ENCODE results near the gene BCHE.
"Not testable (repeated sequence)": the region's sequence is repeated elsewhere in the genome, so short reads cannot be mapped to it uniquely, and the experiment has no call there.

BCHE gene

GRCh38 chr3:165839296-165840076 lies 2.3 kb upstream of the BCHE start:
- no peaks in the 10 kb centered on the region for H3K27me3 Mint-ChIP-seq
- no peaks in the 10 kb centered on the region for H3K36me3 Mint-ChIP-seq (ENCODE audit: low read depth)
- H3K4me1 Mint-ChIP-seq (ENCODE audit: low read depth) = no peaks in the 10 kb centered on the region
- H3K4me3 Mint-ChIP-seq = no peak overlapping the region
- H3K9me3 Mint-ChIP-seq = peaks cover 4% of the 10 kb centered on the region
- no peak overlapping the region for H3K27ac Mint-ChIP-seq

- Mint-ChIP-seq H3K9me3 (peaks cover 4% of the 10 kb centered on the region), H3K36me3 (ENCODE audit: low read depth) (no peaks in the 10 kb centered on the region), H3K4me1 (ENCODE audit: low read depth) (no peaks in the 10 kb centered on the region), H3K27ac (no peak overlapping the region), H3K4me3 (no peak overlapping the region), H3K27me3 (no peaks in the 10 kb centered on the region)
These were observed 578 bp upstream of the BCHE start for GRCh38 chr3:165837801-165838200.

- Mint-ChIP-seq H3K4me3 (no peak overlapping the region), H3K27ac (no peak overlapping the region), H3K27me3 (no peaks in the 10 kb centered on the region), H3K4me1 (ENCODE audit: low read depth) (no peaks in the 10 kb centered on the region), H3K36me3 (ENCODE audit: low read depth) (no peaks in the 10 kb centered on the region), H3K9me3 (peaks cover 4% of the 10 kb centered on the region)
These were observed 1.8 kb downstream of the BCHE start for GRCh38 chr3:165835431-165835830.

DNA sequence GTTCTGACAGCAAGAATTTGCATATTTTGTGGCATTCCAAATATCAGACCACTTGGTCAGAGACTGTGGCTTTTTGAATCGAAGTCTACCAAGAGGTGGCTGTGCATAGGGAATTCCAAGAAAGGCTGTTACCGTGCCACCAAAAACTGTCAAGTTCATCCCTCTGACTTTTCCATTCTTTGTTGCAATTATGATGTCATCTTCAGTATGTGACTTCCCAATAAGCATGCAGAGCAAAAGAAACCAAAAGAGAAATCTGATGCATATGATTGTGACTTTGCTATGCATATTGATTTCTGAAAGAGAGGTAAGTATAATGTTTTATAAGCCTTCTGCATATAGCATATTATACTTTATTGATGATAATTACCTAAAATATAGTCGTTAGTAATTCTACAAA lies 6.5 kb downstream of the BCHE start:
- no peaks in the 10 kb centered on the region for H3K36me3 Mint-ChIP-seq (ENCODE audit: low read depth)
- no peak overlapping the region for H3K27ac Mint-ChIP-seq
- H3K27me3 Mint-ChIP-seq = no peaks in the 10 kb centered on the region
- H3K4me1 Mint-ChIP-seq (ENCODE audit: low read depth) = no peaks in the 10 kb centered on the region
- no peak overlapping the region for H3K4me3 Mint-ChIP-seq
- peaks cover 4% of the 10 kb centered on the region for H3K9me3 Mint-ChIP-seq

DNA sequence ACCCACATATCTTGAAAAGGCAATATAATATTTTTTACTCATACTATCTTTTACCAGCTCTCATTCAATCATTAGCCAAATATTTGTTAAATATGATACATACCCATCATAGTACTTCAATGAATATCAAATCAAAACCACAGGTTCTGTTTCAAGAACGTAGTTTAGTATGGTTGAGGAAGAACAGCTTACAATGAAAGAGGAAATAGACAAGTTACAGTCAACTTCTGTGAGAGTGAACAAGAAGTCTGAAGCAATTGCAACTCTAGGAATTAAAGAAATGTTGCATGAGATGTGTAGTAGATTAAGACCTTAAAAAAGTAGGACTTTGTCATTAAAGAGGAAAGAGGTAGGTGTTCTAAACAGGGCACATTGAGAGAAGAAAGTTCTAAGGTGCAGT lies 9.3 kb downstream of the BCHE start:
- Mint-ChIP-seq H3K4me1 (ENCODE audit: low read depth) (no peaks in the 10 kb centered on the region), H3K4me3 (no peak overlapping the region), H3K27ac (no peak overlapping the region), H3K27me3 (no peaks in the 10 kb centered on the region), H3K36me3 (ENCODE audit: low read depth) (no peaks in the 10 kb centered on the region), H3K9me3 (peaks cover 4% of the 10 kb centered on the region)

- H3K9me3 Mint-ChIP-seq = peaks cover 4% of the 10 kb centered on the region
- H3K36me3 Mint-ChIP-seq (ENCODE audit: low read depth) = no peaks in the 10 kb centered on the region
- H3K27ac Mint-ChIP-seq = no peak overlapping the region
- H3K4me1 Mint-ChIP-seq (ENCODE audit: low read depth) = no peaks in the 10 kb centered on the region
- no peak overlapping the region for H3K4me3 Mint-ChIP-seq
- no peaks in the 10 kb centered on the region for H3K27me3 Mint-ChIP-seq
These were observed 10.0 kb downstream of the BCHE start for GRCh38 chr3:165827233-165827632.

- Mint-ChIP-seq H3K4me3 (no peak overlapping the region), H3K36me3 (ENCODE audit: low read depth) (no peaks in the 10 kb centered on the region), H3K9me3 (peaks cover 8% of the 10 kb centered on the region), H3K27ac (no peak overlapping the region), H3K27me3 (no peaks in the 10 kb centered on the region), H3K4me1 (ENCODE audit: low read depth) (no peaks in the 10 kb centered on the region)
These were observed 16.5 kb downstream of the BCHE start for GRCh38 chr3:165820671-165821123.

- no peak overlapping the region for H3K27ac Mint-ChIP-seq
- H3K27me3 Mint-ChIP-seq = no peaks in the 10 kb centered on the region
- no peaks in the 10 kb centered on the region for H3K4me1 Mint-ChIP-seq (ENCODE audit: low read depth)
- no peak overlapping the region for H3K4me3 Mint-ChIP-seq
- peaks cover 8% of the 10 kb centered on the region for H3K9me3 Mint-ChIP-seq
- no peaks in the 10 kb centered on the region for H3K36me3 Mint-ChIP-seq (ENCODE audit: low read depth)
These were observed 20.0 kb downstream of the BCHE start for GRCh38 chr3:165817160-165817709.

GRCh38 chr3:165816209-165816608 lies 21.0 kb downstream of the BCHE start:
- no peaks in the 10 kb centered on the region for H3K27me3 Mint-ChIP-seq

DNA sequence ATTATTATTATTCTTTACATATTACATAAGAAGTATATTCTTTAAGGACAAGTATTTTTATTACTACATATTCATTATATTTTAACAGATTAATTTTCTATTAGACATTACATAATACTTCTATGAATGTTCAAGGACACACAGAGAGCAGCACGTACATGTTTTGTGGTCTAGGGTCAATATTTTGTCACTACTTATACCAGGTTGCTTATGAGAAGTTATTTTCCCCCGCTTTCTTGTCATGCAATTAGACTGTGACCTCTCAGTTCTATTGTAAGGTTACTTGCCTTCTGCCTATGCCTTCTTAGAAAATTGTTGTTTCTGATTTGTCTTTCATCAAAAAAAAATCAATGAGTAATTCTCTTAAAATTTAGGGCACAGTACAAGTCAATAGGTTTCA lies 21.5 kb downstream of the BCHE start:
- no peaks in the 10 kb centered on the region for H3K36me3 Mint-ChIP-seq (ENCODE audit: low read depth)
- H3K27ac Mint-ChIP-seq = no peak overlapping the region
- H3K27me3 Mint-ChIP-seq = no peaks in the 10 kb centered on the region
- H3K9me3 Mint-ChIP-seq = peaks cover 8% of the 10 kb centered on the region
- H3K4me3 Mint-ChIP-seq = no peak overlapping the region
- no peaks in the 10 kb centered on the region for H3K4me1 Mint-ChIP-seq (ENCODE audit: low read depth)

More at GRCh38 chr3:165816209-165816608, 21.0 kb downstream of the BCHE start:
- H3K27ac Mint-ChIP-seq = no peak overlapping the region
- H3K36me3 Mint-ChIP-seq (ENCODE audit: low read depth) = no peaks in the 10 kb centered on the region
- H3K4me1 Mint-ChIP-seq (ENCODE audit: low read depth) = no peaks in the 10 kb centered on the region
- no peak overlapping the region for H3K4me3 Mint-ChIP-seq
- peaks cover 8% of the 10 kb centered on the region for H3K9me3 Mint-ChIP-seq

DNA sequence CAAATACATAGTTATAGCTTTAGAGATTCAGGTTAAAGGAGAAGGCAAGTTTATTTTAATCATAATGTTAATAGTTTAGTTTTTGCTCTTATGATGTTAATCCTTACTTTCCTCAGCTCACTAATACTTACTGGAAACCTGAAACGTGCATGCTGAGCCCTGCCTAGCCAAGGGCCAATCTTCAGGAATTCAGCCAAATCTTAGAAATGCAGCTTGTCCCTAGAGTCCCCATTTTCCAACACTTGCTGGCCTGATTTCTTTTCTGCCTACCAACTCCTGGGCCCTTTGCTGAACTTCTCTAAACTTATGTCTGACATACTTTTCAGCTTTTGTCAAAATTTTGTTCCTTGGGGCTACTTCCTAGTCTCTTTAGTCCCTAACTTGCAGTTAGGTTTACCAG lies 22.8 kb downstream of the BCHE start:
- no peak overlapping the region for H3K27ac Mint-ChIP-seq
- H3K9me3 Mint-ChIP-seq = peaks cover 8% of the 10 kb centered on the region
- no peak overlapping the region for H3K4me3 Mint-ChIP-seq
- no peaks in the 10 kb centered on the region for H3K4me1 Mint-ChIP-seq (ENCODE audit: low read depth)
- no peaks in the 10 kb centered on the region for H3K27me3 Mint-ChIP-seq
- H3K36me3 Mint-ChIP-seq (ENCODE audit: low read depth) = no peaks in the 10 kb centered on the region

GRCh38 chr3:165807937-165808336 lies 29.3 kb downstream of the BCHE start:
- not testable (repeated sequence) for H3K4me1 Mint-ChIP-seq (ENCODE audit: low read depth); H3K9me3 Mint-ChIP-seq; H3K36me3 Mint-ChIP-seq (ENCODE audit: low read depth); H3K27ac Mint-ChIP-seq; H3K27me3 Mint-ChIP-seq; H3K4me3 Mint-ChIP-seq

GRCh38 chr3:165805946-165806561 lies 31.2 kb downstream of the BCHE start:
- H3K27ac Mint-ChIP-seq = no peak overlapping the region
- H3K4me3 Mint-ChIP-seq = no peak overlapping the region
- no peaks in the 10 kb centered on the region for H3K27me3 Mint-ChIP-seq
- H3K36me3 Mint-ChIP-seq (ENCODE audit: low read depth) = no peaks in the 10 kb centered on the region
- H3K4me1 Mint-ChIP-seq (ENCODE audit: low read depth) = no peaks in the 10 kb centered on the region
- H3K9me3 Mint-ChIP-seq = no peaks in the 10 kb centered on the region

GRCh38 chr3:165803471-165803870 lies 33.8 kb downstream of the BCHE start:
- H3K9me3 Mint-ChIP-seq = no peaks in the 10 kb centered on the region
- no peak overlapping the region for H3K4me3 Mint-ChIP-seq
- H3K4me1 Mint-ChIP-seq (ENCODE audit: low read depth) = no peaks in the 10 kb centered on the region
- no peak overlapping the region for H3K27ac Mint-ChIP-seq
- no peaks in the 10 kb centered on the region for H3K27me3 Mint-ChIP-seq
- no peaks in the 10 kb centered on the region for H3K36me3 Mint-ChIP-seq (ENCODE audit: low read depth)

GRCh38 chr3:165800970-165801369 lies 36.3 kb downstream of the BCHE start:
- no peak overlapping the region for H3K27ac Mint-ChIP-seq
- H3K4me3 Mint-ChIP-seq = no peak overlapping the region
- no peaks in the 10 kb centered on the region for H3K27me3 Mint-ChIP-seq
- H3K36me3 Mint-ChIP-seq (ENCODE audit: low read depth) = no peaks in the 10 kb centered on the region
- H3K9me3 Mint-ChIP-seq = peaks cover 4% of the 10 kb centered on the region
- H3K4me1 Mint-ChIP-seq (ENCODE audit: low read depth) = no peaks in the 10 kb centered on the region
